Right ventricle myocardium superior (tissue), 1 donor: ENCODE measurements around the gene GPBAR1. TPM values are rescaled to one million over a fixed set of nuclear protein-coding genes. Genes with fewer than 3 reads are reported as not detected.

Experiments
- ATAC-seq: fragments of 200-7000 bp; cut with Tn5 transposase; one replicate; pipeline ENCODE4 v1.9.1; 2020; ENCODE audit warnings: mild to moderate bottlenecking; ENCODE audit not compliant: poor library complexity
- DNase-seq: peaks from one replicate; pipeline ENCODE4 v3.0.0-alpha.2; 2020
- intact Hi-C: fragments of 100-400 bp; cut with DNase I; formaldehyde crosslinking; loops from one replicate; pipeline ENCODE4 v1.11.2; 2022
- total RNA-seq: library from RNA; stranded (reverse); fragmentation: NEBNext Ultra II Directional; extraction: Animal tissue kit (Norgen Biotek cat#: 25700); gene quantifications from one replicate; pipeline ENCODE4 v1.2.1, GENCODE V29; 2021
- donor health status: DM: no; HTN: yes; CAD: no; lungs with severe emphysema.

The GPBAR1 gene
- total RNA-seq, 1 donor from 2014 or later, result 1.8 TPM

DNA sequence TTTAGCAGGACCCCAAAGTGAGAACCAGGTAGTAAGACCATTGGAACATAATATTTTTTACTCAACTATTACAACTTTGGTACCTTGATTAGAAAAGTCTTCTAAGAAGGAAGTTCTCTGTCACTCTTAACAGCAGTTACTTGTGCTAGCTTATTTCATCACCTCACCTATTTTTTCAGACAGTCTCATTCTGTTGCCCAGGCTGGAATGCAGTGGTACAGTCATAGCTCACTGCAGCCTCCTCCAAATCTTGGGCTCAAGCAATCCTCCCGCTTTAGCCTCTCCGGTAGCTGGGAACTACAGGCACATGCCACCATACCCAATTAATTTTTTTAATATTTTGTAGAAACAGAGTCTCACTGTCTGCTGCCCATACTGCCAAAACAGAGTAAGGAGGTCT lies 25.8 kb upstream of the GPBAR1 start:
- DNase-seq (no peak), ATAC-seq (no peak)
- intact Hi-C loops, result no loop called here

DNA sequence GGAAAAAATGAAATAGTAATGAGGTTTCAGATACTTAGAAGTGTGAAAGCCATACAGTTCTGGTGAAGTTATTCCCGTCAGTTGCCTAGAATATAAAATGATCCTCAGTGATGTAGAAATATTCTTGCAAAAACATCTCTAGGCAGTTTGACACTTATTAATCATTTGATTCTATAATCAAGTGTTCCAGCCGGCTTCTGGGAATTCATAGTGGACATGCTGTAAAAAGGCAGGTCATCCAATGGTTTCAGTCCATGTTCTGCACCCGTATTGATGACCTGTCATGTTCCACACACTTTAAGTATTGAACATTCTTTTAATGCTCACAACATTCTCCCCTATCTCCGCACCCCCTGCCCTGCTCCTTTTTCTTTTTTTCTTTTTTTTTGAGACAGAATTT lies 24.0 kb upstream of the GPBAR1 start:
- intact Hi-C loops, result no loop called here
- ATAC-seq (no peak), DNase-seq (no peak)

DNA sequence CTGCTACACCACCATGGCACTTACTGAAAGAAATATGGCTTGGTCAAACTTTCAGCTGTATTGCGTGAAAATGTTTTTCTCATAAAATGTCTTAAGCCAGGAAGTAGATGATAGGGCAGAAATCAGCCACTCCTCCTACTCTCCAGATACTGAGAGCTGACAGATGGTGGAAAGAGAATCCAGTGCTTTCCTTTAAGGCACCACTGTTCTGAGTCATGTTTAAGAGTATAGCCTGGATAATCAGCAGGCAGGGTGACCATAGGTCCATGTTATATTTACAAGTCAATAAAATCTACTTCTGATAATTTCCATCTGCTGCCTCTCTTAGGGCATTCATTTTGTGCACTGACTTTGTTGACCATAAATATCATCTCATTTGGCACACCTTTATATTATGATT lies 21.9 kb upstream of the GPBAR1 start:
- ATAC-seq, result no peak
- DNase-seq, result no peak
- intact Hi-C loops, result no loop called here

DNA sequence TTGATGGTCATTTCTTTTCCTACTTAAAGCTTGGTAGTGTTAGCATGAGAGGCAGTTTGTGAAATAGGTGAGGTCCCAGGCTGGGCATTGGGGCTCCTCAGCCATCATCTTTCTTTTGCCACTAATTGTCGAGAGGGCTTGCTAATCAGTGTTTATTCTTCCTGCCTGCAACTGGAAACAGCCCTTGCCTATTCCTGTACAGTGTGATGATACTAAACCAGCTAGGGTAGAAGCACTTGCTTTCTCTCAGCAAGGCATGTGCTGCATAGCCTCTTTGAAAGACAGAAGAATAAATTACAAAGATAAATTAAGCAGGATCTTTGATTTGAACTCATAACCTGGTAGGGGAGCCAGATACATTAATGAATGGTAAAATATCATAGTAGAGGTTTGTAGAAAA lies 16.6 kb upstream of the GPBAR1 start:
- ATAC-seq, result peak; percentile 45
- DNase-seq, result no peak
- intact Hi-C loops, result no loop called here

DNA sequence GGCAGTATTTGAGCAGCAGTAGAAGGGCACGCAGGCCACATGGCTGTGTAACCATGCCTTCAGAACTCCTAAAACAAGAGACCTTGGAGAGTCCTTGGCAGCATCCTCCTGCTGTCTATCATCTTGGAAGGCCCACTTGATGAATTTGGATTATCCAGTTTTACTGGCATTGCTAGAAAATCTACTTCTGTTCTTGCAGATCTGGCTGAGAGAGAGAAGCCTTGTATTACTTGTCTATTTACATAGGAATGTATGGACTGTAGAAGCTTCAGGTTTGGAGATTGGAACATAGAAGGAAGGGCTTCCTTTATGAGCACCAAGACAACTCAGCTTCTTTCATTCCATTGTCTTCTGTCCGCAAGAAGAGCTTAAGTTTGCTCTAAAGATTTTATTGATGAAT lies 16.1 kb upstream of the GPBAR1 start:
- DNase-seq (no peak), ATAC-seq (peak; percentile 43)
- intact Hi-C loops, result no loop called here

DNA sequence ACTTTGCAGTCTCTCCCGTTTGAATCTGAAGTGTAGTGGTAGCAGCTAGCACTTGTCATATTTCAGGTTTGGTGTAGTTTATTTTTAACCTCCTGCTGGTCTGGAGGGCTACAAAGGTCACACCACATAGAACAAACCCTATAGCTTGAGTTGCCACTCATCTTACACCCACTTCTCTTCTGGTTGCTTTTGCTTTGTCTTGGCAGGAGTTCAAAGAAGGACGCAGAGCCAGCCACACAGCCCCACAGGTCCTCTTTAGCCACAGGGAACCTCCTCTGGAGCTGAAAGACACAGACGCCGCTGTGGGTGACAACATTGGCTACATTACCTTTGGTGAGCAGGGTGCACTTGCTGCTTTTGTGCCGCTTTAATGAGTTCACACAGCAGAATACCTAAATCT lies 15.6 kb upstream of the GPBAR1 start:
- ATAC-seq (peak; percentile 76), DNase-seq (peak; percentile 29)
- intact Hi-C loops, result no loop called here

DNA sequence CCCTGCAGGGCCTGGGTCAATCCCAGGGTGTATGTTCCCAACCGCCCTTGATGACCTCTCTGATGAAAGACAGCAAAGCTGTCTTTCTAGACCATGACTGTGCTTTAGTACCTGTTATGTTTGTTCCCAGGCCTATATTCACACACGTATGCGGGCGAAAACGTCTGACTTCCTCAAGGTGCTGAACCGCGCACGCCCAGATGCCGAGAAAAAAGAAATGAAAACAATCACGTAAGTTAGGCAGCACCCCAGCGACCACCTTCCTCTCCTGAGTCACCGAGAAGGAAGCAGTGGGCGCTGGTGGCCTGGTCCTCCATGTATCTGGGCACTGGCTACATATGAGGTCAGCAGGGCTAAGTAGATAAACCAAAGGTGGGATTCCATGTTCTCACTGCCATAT lies 11.1 kb upstream of the GPBAR1 start:
- ATAC-seq, result no peak
- peak; percentile 22 for DNase-seq
- intact Hi-C loops, result no loop called here

DNA sequence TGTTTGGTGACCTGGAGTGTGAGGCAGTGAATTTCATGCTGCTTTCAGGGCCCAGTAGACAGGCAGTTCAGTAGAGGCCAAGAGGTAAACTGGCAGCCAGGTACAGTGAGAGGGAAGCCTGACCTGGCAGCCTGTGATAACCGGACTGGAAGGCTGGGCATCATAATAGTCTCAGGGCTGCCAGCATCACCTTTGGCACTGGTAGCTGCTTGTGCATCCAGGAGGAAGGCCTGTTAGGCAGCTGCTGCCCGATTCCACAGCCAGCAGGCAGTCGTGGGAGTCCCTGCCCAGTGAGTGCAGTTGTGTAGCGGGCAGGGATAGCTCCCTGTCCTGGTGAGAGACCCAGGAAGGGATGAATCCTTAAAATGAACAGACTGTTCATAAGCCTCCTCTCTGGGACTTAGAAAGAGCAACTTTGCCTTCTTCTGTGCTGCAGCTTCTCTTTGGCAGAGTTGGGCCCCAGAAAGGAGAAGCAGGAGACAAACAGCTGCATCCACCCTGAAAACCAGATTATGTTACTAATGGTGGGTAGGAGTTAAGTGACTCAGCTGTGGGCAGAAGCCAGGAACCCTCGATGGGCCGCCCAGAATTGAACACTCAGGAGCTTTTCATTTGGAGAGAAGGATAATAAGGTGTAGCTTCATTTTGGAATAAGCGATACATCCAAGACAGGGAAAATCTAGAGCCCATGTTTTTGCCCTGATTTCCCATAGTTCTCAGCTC lies 8.1 kb upstream of the GPBAR1 start:
- no peak for DNase-seq
- ATAC-seq, result peak; percentile 34
- intact Hi-C loops, result no loop called here

DNA sequence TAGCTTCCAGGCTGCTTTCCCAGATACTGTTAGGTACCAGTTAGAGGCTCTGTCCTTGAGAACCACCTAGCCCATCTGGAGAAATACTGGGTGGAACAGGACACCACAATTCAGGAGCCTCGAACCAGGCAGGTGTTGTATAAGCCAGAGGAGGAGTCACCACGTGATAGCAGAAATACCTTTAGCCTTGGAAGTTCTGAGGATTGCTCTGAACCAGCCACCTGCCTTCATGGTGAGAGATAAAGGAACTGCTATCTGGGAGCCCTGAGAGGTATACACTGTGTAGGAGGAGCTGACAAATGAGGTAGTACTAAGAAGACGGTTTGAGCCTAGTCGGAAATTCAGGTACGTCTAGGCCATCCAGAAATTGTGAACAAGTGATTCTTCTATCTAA lies 7.6 kb upstream of the GPBAR1 start:
- ATAC-seq, result no peak

DNA sequence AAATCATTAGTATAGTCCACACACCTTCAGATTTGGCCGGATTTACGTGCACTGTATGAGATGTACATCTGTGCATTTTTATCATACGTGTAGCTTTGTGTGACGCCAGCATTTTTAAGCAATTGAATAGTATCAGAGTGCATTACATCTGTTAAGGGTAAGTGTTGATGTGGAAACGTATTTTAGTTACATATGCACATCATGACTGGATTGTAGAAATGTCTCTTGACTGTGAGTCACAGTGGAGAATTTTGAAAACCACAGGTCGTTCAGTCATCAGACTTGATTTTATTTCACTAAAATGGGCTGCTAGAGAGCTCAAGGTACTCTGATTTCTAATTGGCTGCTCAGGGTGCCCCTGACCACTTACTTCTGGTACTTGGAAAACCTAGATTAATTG lies 5.4 kb upstream of the GPBAR1 start:
- intact Hi-C loops, result loop anchor here (5.0 kb wide), 1 partner anchor 33 kb away; no protein-coding TSS in a partner anchor

More for the DNA sequence above, 7.6 kb upstream of the GPBAR1 start:
- intact Hi-C loops, result no loop called here
- no peak for DNase-seq

DNA sequence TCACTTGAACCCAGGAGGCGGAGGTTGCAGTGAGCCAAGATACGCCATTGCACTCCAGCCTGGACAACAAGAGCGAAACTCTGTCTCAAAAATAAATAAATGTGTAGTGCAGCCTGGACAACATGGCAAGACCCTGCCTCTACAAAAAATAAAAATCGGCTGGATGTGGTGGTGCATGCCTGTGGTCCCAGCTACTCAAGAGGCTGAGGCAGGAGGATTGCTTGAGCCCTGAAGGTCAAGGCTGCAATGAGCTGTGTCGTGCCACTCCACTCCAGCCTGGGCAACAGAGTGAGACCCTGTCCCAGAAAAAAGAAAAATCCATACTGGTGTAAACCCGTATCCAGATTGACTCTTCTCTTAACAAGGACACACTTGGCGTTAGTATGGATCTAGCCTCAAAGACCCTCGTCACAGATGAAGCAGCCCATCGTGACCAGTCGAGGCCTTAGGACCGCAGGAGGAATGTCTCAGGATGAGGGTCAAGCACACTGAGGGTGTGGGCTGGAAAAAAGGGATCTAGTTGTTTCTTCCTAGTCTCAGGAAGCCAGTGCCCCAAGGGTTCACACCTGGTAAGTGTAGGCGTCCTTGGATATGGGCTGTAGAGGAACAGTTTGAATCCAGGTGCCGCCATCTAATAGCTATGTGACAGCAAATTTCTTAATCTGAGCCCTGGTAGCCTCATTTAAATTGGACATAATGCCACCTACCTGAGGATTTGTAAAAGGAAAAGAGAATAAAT lies 4.0 kb upstream of the GPBAR1 start:
- DNase-seq (no peak), ATAC-seq (no peak)
- intact Hi-C loops, result loop anchor here (5.0 kb wide), 1 partner anchor 34 kb away; no protein-coding TSS in a partner anchor

More for the DNA sequence above, 5.4 kb upstream of the GPBAR1 start:
- DNase-seq (no peak), ATAC-seq (no peak)

DNA sequence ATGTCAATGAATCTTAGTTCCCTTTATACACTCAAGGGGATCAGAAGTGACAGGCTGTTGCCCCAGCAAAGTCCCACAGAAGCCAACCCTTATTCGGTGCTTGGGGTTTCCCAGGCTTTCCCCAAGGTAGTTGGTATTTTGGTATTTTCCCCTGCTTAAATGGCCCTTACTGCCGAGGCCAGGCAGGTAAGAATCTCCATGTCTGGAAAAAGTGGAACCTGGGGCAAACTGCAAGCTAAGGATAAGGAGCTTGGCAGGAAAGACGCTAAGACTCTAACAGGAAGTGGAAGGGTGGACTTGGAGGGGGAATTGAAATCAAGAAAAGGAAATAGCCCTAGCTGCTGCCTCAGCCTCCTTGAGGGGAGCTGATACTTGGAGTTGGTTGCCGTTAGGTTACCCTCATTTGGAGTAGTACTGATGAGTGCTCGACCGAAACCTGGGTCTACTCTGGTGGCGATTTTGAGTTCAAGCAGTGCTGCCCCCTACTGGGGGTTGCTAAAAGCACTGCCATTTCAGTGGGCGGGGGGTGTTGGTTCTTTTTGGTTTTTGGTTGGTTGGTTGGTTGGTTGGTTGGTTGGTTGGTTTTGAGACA lies 3.3 kb upstream of the GPBAR1 start:
- no peak for DNase-seq
- intact Hi-C loops, result loop anchor here (5.0 kb wide), 1 partner anchor 35 kb away; no protein-coding TSS in a partner anchor
- ATAC-seq, result peak; percentile 3

DNA sequence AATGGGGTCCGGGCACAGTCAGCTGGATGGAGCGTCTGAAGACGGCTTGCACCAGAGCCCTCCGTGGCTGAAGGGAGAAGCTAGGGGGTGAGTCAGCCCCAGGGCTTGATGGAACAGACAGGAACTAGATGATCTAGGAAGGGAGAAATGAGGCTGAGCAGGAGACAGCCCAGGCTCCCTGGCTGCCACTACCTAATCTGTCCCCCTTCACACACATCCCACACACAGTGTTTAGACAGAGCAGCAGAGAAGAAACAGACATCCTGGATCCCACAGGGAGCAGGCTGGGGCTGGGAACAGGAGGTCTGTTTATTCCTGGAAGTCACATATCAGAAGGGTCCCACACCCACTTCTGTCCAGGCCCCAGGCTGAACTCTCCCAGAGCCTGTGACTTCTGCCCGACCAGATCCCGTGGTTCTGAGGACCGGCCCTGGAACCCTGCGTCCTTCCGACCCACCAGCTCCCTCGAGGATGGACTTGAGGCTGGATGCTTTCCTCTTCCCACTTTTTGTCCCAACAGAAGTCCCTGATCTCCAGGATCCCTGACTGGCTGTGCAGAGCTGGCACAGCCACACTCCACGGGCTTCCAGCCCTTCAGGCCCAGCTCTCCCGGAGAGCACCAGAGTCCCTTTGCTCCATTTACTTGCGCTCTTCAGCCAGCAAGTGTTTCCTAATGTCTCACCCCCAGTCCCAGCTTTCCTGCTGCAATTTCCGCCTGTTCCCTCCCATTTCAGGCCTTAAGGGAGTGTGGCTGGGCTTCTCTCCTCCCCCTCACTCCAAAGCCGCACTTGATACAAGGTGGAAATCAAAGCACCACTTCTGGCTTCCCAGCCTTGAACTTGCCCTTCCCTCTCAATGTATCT lies 1.5 kb upstream of the GPBAR1 start:
- DNase-seq (peak; percentile 84), ATAC-seq (peak; percentile 70)
- intact Hi-C loops, result loop anchor here (5.0 kb wide), 1 partner anchor 37 kb away; no protein-coding TSS in a partner anchor

DNA sequence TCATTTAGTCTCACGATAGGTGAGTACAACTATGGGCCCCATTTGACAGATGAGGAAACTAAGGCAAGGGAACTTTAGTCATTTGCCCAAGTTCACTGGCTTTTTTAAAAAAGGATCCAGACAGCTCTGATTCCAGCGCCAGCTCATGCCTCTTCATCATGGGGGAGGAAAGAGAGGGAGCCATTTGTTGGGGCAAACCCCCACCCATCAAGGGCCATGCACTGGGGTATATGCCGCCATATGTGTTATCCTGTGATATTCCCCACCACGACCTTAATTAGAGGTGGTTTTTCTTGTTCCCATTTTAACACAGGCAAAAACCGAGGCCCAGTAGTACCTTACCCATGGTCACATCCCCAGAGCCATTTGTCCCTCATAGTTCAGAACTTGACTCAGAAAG lies 649 bp upstream of the GPBAR1 start:
- intact Hi-C loops, result no loop called here
- no peak for ATAC-seq
- no peak for DNase-seq

DNA sequence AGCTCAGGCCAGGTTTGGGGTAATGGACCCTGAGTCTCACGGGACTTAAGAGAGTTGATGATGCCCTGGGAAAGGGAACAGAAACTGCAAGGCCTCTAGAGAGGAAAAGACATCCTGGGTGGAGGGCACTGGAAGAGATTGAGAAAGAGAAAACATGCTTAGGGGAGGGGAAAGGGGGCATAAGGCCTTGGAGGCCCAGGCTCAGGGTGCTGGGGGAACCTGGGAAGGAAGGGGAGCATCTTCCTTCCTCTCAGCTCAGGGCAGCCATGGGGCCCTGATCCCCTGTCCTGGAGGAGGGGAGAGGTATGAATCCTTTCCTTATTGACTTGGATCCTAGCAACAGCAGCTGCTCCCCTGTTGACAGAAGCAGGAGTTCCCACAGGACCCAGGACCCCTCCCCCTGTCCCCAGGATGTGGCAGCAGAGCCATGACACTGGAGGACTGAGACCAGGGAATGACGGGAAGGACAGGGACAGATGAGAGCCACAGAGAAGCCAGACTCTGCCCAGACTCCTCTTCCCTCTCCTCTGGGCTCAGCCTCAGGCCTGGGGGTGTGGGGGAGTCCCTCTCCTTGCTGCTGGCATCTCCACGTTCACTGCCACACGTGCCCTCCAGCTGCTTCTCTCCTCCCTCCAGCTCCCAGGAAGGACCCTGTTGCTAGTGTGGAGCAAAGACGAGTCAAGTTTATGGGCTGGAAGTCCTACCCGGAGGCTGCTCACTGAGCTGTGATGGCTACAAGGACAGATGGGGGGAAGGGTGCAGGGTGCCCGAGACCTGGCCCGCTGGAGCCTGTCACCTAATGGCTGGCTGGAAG lies 815 bp downstream of the GPBAR1 start:
- ATAC-seq, result no peak
- no peak for DNase-seq
- intact Hi-C loops, result no loop called here

DNA sequence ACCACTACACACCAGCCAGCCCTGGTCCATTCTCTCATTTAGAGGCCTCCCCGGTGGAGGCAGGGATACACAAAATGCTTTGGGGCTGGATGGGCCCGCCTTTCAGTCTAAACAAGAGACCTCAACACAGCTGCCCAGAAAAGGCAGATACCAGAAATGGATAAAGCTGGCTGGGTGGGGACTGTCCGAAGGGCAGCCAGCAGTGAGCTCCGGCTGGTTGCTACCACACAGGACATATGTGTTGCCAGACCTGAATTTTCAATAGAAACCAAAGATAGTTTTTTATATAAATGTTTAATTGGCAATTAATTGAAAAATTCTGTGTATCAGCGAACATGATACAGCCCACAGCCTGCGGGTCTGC lies 1.4 kb downstream of the GPBAR1 start:
- ATAC-seq, result no peak
- intact Hi-C loops, result no loop called here
- no peak for DNase-seq

DNA sequence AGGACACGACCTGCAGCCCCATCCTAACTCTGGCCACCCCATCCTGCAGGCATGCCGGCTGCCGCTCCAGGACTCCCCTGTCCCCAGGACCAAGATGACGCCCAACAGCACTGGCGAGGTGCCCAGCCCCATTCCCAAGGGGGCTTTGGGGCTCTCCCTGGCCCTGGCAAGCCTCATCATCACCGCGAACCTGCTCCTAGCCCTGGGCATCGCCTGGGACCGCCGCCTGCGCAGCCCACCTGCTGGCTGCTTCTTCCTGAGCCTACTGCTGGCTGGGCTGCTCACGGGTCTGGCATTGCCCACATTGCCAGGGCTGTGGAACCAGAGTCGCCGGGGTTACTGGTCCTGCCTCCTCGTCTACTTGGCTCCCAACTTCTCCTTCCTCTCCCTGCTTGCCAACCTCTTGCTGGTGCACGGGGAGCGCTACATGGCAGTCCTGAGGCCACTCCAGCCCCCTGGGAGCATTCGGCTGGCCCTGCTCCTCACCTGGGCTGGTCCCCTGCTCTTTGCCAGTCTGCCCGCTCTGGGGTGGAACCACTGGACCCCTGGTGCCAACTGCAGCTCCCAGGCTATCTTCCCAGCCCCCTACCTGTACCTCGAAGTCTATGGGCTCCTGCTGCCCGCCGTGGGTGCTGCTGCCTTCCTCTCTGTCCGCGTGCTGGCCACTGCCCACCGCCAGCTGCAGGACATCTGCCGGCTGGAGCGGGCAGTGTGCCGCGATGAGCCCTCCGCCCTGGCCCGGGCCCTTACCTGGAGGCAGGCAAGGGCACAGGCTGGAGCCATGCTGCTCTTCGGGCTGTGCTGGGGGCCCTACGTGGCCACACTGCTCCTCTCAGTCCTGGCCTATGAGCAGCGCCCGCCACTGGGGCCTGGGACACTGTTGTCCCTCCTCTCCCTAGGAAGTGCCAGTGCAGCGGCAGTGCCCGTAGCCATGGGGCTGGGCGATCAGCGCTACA lies 2.1 kb downstream of the GPBAR1 start:
- ATAC-seq (no peak), DNase-seq (peak; percentile 58)
- intact Hi-C loops, result no loop called here
